Fibroblast of the conjunctiva (primary cell): ENCODE measurements around the gene FOXJ3.
"Not testable (repeated sequence)": the region's sequence is repeated elsewhere in the genome, so short reads cannot be mapped to it uniquely, and the experiment has no call there.

ENCODE experiments used
- DNase-seq: peaks from one replicate; pipeline ENCODE4 v3.0.0-alpha.2; 2010; ENCODE audit warnings: low read depth

Gene FOXJ3

GRCh38 chr1:42251042-42251441, 84.0 kb downstream of the FOXJ3 start:
- no peak for DNase-seq

- DNase-seq: no peak
These were observed 84.9 kb downstream of the FOXJ3 start for GRCh38 chr1:42250164-42250563.

- DNase-seq: no peak
These were observed 93.9 kb downstream of the FOXJ3 start for GRCh38 chr1:42240966-42241755.

- DNase-seq: no peak
These were observed 95.5 kb downstream of the FOXJ3 start for GRCh38 chr1:42239555-42239954.

- DNase-seq: no peak
These were observed 96.0 kb downstream of the FOXJ3 start for GRCh38 chr1:42239041-42239440.

GRCh38 chr1:42231253-42231652, 103.8 kb downstream of the FOXJ3 start:
- DNase-seq: no peak

GRCh38 chr1:42228938-42229337, 106.1 kb downstream of the FOXJ3 start:
- no peak for DNase-seq

- DNase-seq: no peak
These were observed 112.0 kb downstream of the FOXJ3 start for GRCh38 chr1:42223036-42223435.

- DNase-seq: no peak
These were observed 113.0 kb downstream of the FOXJ3 start for GRCh38 chr1:42221952-42222606.

- DNase-seq: no peak
These were observed 113.6 kb downstream of the FOXJ3 start for GRCh38 chr1:42221456-42221855.

GRCh38 chr1:42219627-42220026, 115.4 kb downstream of the FOXJ3 start:
- no peak for DNase-seq

- DNase-seq: peak; percentile 57
These were observed 120.6 kb downstream of the FOXJ3 start for GRCh38 chr1:42214447-42214871.

GRCh38 chr1:42211224-42211623, 123.8 kb downstream of the FOXJ3 start:
- DNase-seq: no peak

- no peak for DNase-seq
These were observed 124.5 kb downstream of the FOXJ3 start for GRCh38 chr1:42210421-42211133.

- peak; percentile 8 for DNase-seq
These were observed 125.3 kb downstream of the FOXJ3 start for GRCh38 chr1:42209526-42210251.

GRCh38 chr1:42206930-42207329, 128.1 kb downstream of the FOXJ3 start:
- DNase-seq: not testable (repeated sequence)

GRCh38 chr1:42206164-42206563, 128.9 kb downstream of the FOXJ3 start:
- DNase-seq: no peak

- no peak for DNase-seq
These were observed 133.0 kb downstream of the FOXJ3 start for GRCh38 chr1:42201986-42202385.

GRCh38 chr1:42198251-42198650, 136.8 kb downstream of the FOXJ3 start:
- DNase-seq: no peak

GRCh38 chr1:42195841-42196240, 139.2 kb downstream of the FOXJ3 start:
- DNase-seq: no peak

- no peak for DNase-seq
These were observed 142.9 kb downstream of the FOXJ3 start for GRCh38 chr1:42192106-42192505.

GRCh38 chr1:42191319-42191718, 143.7 kb downstream of the FOXJ3 start:
- no peak for DNase-seq
